Measurements from ENCODE around the gene MEOX2. TPM values are rescaled to one million over a fixed set of nuclear protein-coding genes. Genes with fewer than 3 reads are reported as not detected.

Gene MEOX2
- total RNA-seq, 1 experiment from 2014 or later, result not detected

Other genes starting within 250 kb of the MEOX2 start
- 0.06 TPM in 1 of 2 replicates, not detected in the other for gene AGMO, start 124.7 kb downstream of the MEOX2 start, total RNA-seq (2014; rRNA removed; shearing (Covaris generic))

Measured in Daoy (cell line).